ENCODE data around the gene CYFIP2.

Gene CYFIP2

GRCh38 chr5:157219491-157220271, 46.2 kb upstream of the CYFIP2 start:
- H3K9me3 ChIP-seq (replicated peaks in 1 of 2; ENCODE audit: control insufficient read depth in 2 of 2, insufficient read depth in 1 of 2, low read depth in 1 of 2, low read length in 2 of 2), result no peaks in the 10 kb centered on the region
- H3K14ac ChIP-seq (ENCODE audit: low read length), result no peak overlapping the region
- H2AK5ac ChIP-seq (ENCODE audit: low read depth, low read length), result no peak overlapping the region
- H3K4me2 ChIP-seq (ENCODE audit: insufficient read depth, low read length, poor library complexity, severe bottlenecking), result no peak overlapping the region
- H2AFZ ChIP-seq (ENCODE audit: low read length), result no peak overlapping the region
- no peak overlapping the region for H3K9ac ChIP-seq (ENCODE audit: low read depth, low read length, poor library complexity)
- H3K27ac ChIP-seq (replicated peaks; ENCODE audit: low read length), result no peak overlapping the region
- H3K18ac ChIP-seq (ENCODE audit: low read length), result no peak overlapping the region
- no peaks in the 10 kb centered on the region for H3K36me3 ChIP-seq (replicated peaks in 1 of 2; ENCODE audit: control insufficient read depth in 2 of 2, insufficient read depth in 2 of 2, low read length in 2 of 2)
- H2BK12ac ChIP-seq (ENCODE audit: low read length), result no peak overlapping the region
- H2BK5ac ChIP-seq (ENCODE audit: low read length), result no peak overlapping the region
- no peak overlapping the region for H3K4ac ChIP-seq (ENCODE audit: low read length)
- no CpG with 5 or more reads among the region's 9 CpGs for WGBS, 2 donors (ENCODE audit: extremely low coverage in 2 of 2, insufficient read length in 2 of 2, insufficient replicate concordance in 1 of 2)
- H3K4me1 ChIP-seq (ENCODE audit: control insufficient read depth in 2 of 2, insufficient read depth in 1 of 2, low read depth in 1 of 2, low read length in 2 of 2), result peaks cover 0 to 4% of the 10 kb centered on the region in 2 donors
- no peak overlapping the region for H2BK15ac ChIP-seq (ENCODE audit: low read length)
- H3K23ac ChIP-seq (ENCODE audit: low read depth, low read length, poor library complexity), result no peak overlapping the region
- no peaks in the 10 kb centered on the region for H3K27me3 ChIP-seq (ENCODE audit: control insufficient read depth in 3 of 3, insufficient read depth in 3 of 3, low read depth in 1 of 3, low read length in 3 of 3)
- DNase-seq (ENCODE audit: low spot score), result no peak
- H3K79me1 ChIP-seq (ENCODE audit: low read depth, low read length), result no peaks in the 10 kb centered on the region
- no peak overlapping the region for H4K91ac ChIP-seq (ENCODE audit: low read depth, low read length, poor library complexity)
- no peak overlapping the region for H2BK120ac ChIP-seq (ENCODE audit: low read depth, low read length)
- H3K4me3 ChIP-seq (ENCODE audit: low read length in 2 of 2), result no peak overlapping the region
- no peak overlapping the region for H4K8ac ChIP-seq (ENCODE audit: low read depth, low read length)

GRCh38 chr5:157221959-157222358, 44.0 kb upstream of the CYFIP2 start:
- Histone ChIP-seq H3K4me3 (ENCODE audit: low read length in 2 of 2) (no peak overlapping the region), H2BK5ac (ENCODE audit: low read length) (no peak overlapping the region), H3K4me2 (ENCODE audit: insufficient read depth, low read length, poor library complexity, severe bottlenecking) (no peak overlapping the region), H2BK12ac (ENCODE audit: low read length) (no peak overlapping the region), H4K91ac (ENCODE audit: low read depth, low read length, poor library complexity) (no peak overlapping the region), H3K14ac (ENCODE audit: low read length) (no peak overlapping the region), H3K4ac (ENCODE audit: low read length) (no peak overlapping the region), H3K9me3 (replicated peaks in 1 of 2; ENCODE audit: control insufficient read depth in 2 of 2, insufficient read depth in 1 of 2, low read depth in 1 of 2, low read length in 2 of 2) (no peaks in the 10 kb centered on the region), H3K23ac (ENCODE audit: low read depth, low read length, poor library complexity) (no peak overlapping the region), H3K79me1 (ENCODE audit: low read depth, low read length) (no peaks in the 10 kb centered on the region), H3K4me1 (ENCODE audit: control insufficient read depth in 2 of 2, insufficient read depth in 1 of 2, low read depth in 1 of 2, low read length in 2 of 2) (peaks cover 0 to 4% of the 10 kb centered on the region in 2 donors), H2BK120ac (ENCODE audit: low read depth, low read length) (no peak overlapping the region), H3K27ac (replicated peaks; ENCODE audit: low read length) (no peak overlapping the region), H3K36me3 (replicated peaks in 1 of 2; ENCODE audit: control insufficient read depth in 2 of 2, insufficient read depth in 2 of 2, low read length in 2 of 2) (no peaks in the 10 kb centered on the region), H3K18ac (ENCODE audit: low read length) (no peak overlapping the region), H2BK15ac (ENCODE audit: low read length) (no peak overlapping the region), H3K27me3 (ENCODE audit: control insufficient read depth in 3 of 3, insufficient read depth in 3 of 3, low read depth in 1 of 3, low read length in 3 of 3) (no peaks in the 10 kb centered on the region), H2AFZ (ENCODE audit: low read length) (peak overlapping the region; percentile 55), H3K9ac (ENCODE audit: low read depth, low read length, poor library complexity) (no peak overlapping the region), H4K8ac (ENCODE audit: low read depth, low read length) (no peak overlapping the region), H2AK5ac (ENCODE audit: low read depth, low read length) (no peak overlapping the region)
- no peak for DNase-seq (ENCODE audit: low spot score)
- WGBS, 2 donors (ENCODE audit: extremely low coverage in 2 of 2, insufficient read length in 2 of 2, insufficient replicate concordance in 1 of 2), result no CpG with 5 or more reads among the region's 5 CpGs

- Histone ChIP-seq H3K27me3 (ENCODE audit: control insufficient read depth in 3 of 3, insufficient read depth in 3 of 3, low read depth in 1 of 3, low read length in 3 of 3) (no peaks in the 10 kb centered on the region), H2BK120ac (ENCODE audit: low read depth, low read length) (no peak overlapping the region), H3K23ac (ENCODE audit: low read depth, low read length, poor library complexity) (no peak overlapping the region), H2AFZ (ENCODE audit: low read length) (peak overlapping the region; percentile 55), H3K4me3 (ENCODE audit: low read length in 2 of 2) (no peak overlapping the region), H2BK15ac (ENCODE audit: low read length) (no peak overlapping the region), H4K91ac (ENCODE audit: low read depth, low read length, poor library complexity) (no peak overlapping the region), H3K18ac (ENCODE audit: low read length) (no peak overlapping the region), H2BK12ac (ENCODE audit: low read length) (no peak overlapping the region), H3K4ac (ENCODE audit: low read length) (no peak overlapping the region), H3K14ac (ENCODE audit: low read length) (no peak overlapping the region), H3K79me1 (ENCODE audit: low read depth, low read length) (no peaks in the 10 kb centered on the region), H3K4me2 (ENCODE audit: insufficient read depth, low read length, poor library complexity, severe bottlenecking) (no peak overlapping the region), H3K27ac (replicated peaks; ENCODE audit: low read length) (no peak overlapping the region), H2AK5ac (ENCODE audit: low read depth, low read length) (no peak overlapping the region), H4K8ac (ENCODE audit: low read depth, low read length) (no peak overlapping the region), H3K36me3 (replicated peaks in 1 of 2; ENCODE audit: control insufficient read depth in 2 of 2, insufficient read depth in 2 of 2, low read length in 2 of 2) (no peaks in the 10 kb centered on the region), H2BK5ac (ENCODE audit: low read length) (no peak overlapping the region), H3K9ac (ENCODE audit: low read depth, low read length, poor library complexity) (no peak overlapping the region), H3K4me1 (ENCODE audit: control insufficient read depth in 2 of 2, insufficient read depth in 1 of 2, low read depth in 1 of 2, low read length in 2 of 2) (peaks cover 0 to 4% of the 10 kb centered on the region in 2 donors), H3K9me3 (replicated peaks in 1 of 2; ENCODE audit: control insufficient read depth in 2 of 2, insufficient read depth in 1 of 2, low read depth in 1 of 2, low read length in 2 of 2) (no peaks in the 10 kb centered on the region)
- DNase-seq (ENCODE audit: low spot score), result no peak
- WGBS, 2 donors (ENCODE audit: extremely low coverage in 2 of 2, insufficient read length in 2 of 2, insufficient replicate concordance in 1 of 2), result no CpG with 5 or more reads among the region's 10 CpGs
Measured at GRCh38 chr5:157222506-157223230, 43.3 kb upstream of the CYFIP2 start.

All from neuronal stem cell (in vitro differentiated cells).